ENCODE results near the gene GSX2. TPM values are rescaled to one million over a fixed set of nuclear protein-coding genes. Genes with fewer than 3 reads are reported as not detected.

GSX2 gene
- total and polyA plus RNA-seq, 2 experiments from 2014 or later: not detected

DNA sequence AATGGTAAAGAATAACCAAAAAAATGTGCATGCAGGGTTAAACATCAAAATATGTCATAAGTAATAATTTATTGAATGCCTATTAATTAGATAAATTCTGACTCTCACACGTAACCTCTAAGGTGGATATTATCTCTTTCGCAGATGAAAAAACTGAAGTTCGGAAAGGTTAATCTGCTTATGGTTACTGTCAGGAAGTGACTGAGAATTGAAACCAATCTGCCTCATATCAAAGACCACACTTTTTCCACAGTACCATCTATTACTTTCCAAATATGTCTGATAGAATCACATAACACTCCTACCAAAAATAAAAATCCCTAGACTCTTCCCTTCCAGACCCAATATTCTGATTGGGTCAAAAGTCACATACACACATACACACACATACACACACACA, 41.8 kb upstream of the GSX2 start:
- Histone ChIP-seq H3K36me3 (no peaks in the 10 kb centered on the region), H3K27ac (no peak overlapping the region), H3K4me3 (no peak overlapping the region), H3K9me3 (ENCODE audit: low read depth) (no peaks in the 10 kb centered on the region), H3K27me3 (no peaks in the 10 kb centered on the region), H3K4me1 (ENCODE audit: low read depth) (peaks cover 34% of the 10 kb centered on the region)
- TF ChIP-seq, protein P1, sequence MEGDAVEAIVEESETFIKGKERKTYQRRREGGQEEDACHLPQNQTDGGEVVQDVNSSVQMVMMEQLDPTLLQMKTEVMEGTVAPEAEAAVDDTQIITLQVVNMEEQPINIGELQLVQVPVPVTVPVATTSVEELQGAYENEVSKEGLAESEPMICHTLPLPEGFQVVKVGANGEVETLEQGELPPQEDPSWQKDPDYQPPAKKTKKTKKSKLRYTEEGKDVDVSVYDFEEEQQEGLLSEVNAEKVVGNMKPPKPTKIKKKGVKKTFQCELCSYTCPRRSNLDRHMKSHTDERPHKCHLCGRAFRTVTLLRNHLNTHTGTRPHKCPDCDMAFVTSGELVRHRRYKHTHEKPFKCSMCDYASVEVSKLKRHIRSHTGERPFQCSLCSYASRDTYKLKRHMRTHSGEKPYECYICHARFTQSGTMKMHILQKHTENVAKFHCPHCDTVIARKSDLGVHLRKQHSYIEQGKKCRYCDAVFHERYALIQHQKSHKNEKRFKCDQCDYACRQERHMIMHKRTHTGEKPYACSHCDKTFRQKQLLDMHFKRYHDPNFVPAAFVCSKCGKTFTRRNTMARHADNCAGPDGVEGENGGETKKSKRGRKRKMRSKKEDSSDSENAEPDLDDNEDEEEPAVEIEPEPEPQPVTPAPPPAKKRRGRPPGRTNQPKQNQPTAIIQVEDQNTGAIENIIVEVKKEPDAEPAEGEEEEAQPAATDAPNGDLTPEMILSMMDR (IDR thresholded peaks at IDR 0.05; ENCODE audit: low read depth, low read length): no peak
- no peak for DNase-seq (ENCODE audit: low read depth in 1 of 2, low spot score in 1 of 2)

GRCh38 chr4:54060116-54060515, 39.8 kb upstream of the GSX2 start:
- TF ChIP-seq, protein P1 (IDR thresholded peaks at IDR 0.05; ENCODE audit: low read depth, low read length): no peak
- DNase-seq (ENCODE audit: low read depth in 1 of 2, low spot score in 1 of 2): no peak
- Histone ChIP-seq H3K27me3 (no peaks in the 10 kb centered on the region), H3K4me3 (no peak overlapping the region), H3K27ac (no peak overlapping the region), H3K36me3 (no peaks in the 10 kb centered on the region), H3K9me3 (ENCODE audit: low read depth) (no peaks in the 10 kb centered on the region), H3K4me1 (ENCODE audit: low read depth) (peaks cover 36% of the 10 kb centered on the region)

GRCh38 chr4:54061067-54061466, 38.9 kb upstream of the GSX2 start:
- no peaks in the 10 kb centered on the region for H3K27me3 ChIP-seq
- H3K9me3 ChIP-seq (ENCODE audit: low read depth): no peaks in the 10 kb centered on the region
- H3K4me3 ChIP-seq: no peak overlapping the region
- peaks cover 39% of the 10 kb centered on the region for H3K4me1 ChIP-seq (ENCODE audit: low read depth)
- no peak overlapping the region for H3K27ac ChIP-seq
- H3K36me3 ChIP-seq: no peaks in the 10 kb centered on the region
- DNase-seq (ENCODE audit: low read depth in 1 of 2, low spot score in 1 of 2): no peak
- TF ChIP-seq, protein P1 (IDR thresholded peaks at IDR 0.05; ENCODE audit: low read depth, low read length): no peak

DNA sequence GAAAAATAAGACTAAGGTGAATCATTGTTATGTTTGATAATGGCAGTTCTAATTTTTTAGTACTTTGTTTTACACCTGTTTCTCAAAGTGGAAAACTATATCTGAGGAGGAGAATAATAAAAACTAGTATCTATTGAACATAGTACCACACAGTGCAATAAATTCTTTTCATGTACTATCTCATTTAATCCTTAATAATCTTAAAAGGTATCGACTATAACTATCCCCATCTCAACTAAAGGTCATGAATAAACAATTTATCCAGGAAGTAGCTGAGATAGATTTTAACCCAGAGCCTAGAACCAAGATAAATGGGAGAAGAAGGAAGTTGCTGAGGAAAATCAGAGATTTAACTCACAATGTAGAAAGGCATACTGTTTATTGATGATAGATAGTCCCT, 38.1 kb upstream of the GSX2 start:
- peaks cover 35% of the 10 kb centered on the region for H3K4me1 ChIP-seq (ENCODE audit: low read depth)
- H3K4me3 ChIP-seq: peak overlapping the region; percentile 80
- no peaks in the 10 kb centered on the region for H3K9me3 ChIP-seq (ENCODE audit: low read depth)
- H3K27ac ChIP-seq: no peak overlapping the region
- no peaks in the 10 kb centered on the region for H3K36me3 ChIP-seq
- TF ChIP-seq, protein P1 (IDR thresholded peaks at IDR 0.05; ENCODE audit: low read depth, low read length): no peak
- DNase-seq (ENCODE audit: low read depth in 1 of 2, low spot score in 1 of 2): no peak
- no peaks in the 10 kb centered on the region for H3K27me3 ChIP-seq

- no peak for DNase-seq (ENCODE audit: low read depth in 1 of 2, low spot score in 1 of 2)
- peak overlapping the region; percentile 80 for H3K4me3 ChIP-seq
- H3K27me3 ChIP-seq: no peaks in the 10 kb centered on the region
- no peak overlapping the region for H3K27ac ChIP-seq
- TF ChIP-seq, protein P1 (IDR thresholded peaks at IDR 0.05; ENCODE audit: low read depth, low read length): no peak
- H3K4me1 ChIP-seq (ENCODE audit: low read depth): peaks cover 35% of the 10 kb centered on the region
- no peaks in the 10 kb centered on the region for H3K36me3 ChIP-seq
- H3K9me3 ChIP-seq (ENCODE audit: low read depth): no peaks in the 10 kb centered on the region
Measured at GRCh38 chr4:54062392-54062791, 37.6 kb upstream of the GSX2 start.

DNA sequence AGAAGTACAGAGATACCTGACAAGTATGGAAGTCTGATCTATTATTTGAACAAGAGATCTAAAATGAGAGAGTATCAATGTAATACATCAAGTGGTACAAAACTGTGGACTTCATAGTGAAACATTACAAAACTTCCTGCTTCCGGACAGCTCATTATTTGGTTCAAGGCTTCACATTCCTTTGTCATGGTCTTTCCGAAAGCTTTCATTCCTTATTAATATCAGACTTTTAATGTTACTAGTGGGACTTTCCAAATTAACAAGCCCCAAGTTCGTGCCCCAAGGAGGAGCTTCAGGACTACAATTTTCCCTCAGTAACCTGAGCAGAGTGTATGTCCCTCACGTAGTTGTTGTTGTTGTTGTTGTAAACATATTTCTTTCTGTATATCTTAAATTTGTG, 36.7 kb upstream of the GSX2 start:
- H3K4me3 ChIP-seq: peak overlapping the region; percentile 80
- H3K4me1 ChIP-seq (ENCODE audit: low read depth): peaks cover 35% of the 10 kb centered on the region
- peak overlapping the region; percentile 81 for H3K27ac ChIP-seq
- no peaks in the 10 kb centered on the region for H3K36me3 ChIP-seq
- no peaks in the 10 kb centered on the region for H3K9me3 ChIP-seq (ENCODE audit: low read depth)
- no peaks in the 10 kb centered on the region for H3K27me3 ChIP-seq
- DNase-seq (ENCODE audit: low read depth in 1 of 2, low spot score in 1 of 2): peak in 1 of 2 donors; percentile 62
- TF ChIP-seq, protein P1 (IDR thresholded peaks at IDR 0.05; ENCODE audit: low read depth, low read length): no peak

All from cardiac muscle cell (in vitro differentiated cells and primary cell).